ENCODE data around the gene PALM2AKAP2.

PALM2AKAP2 gene

GRCh38 chr9:109745335-109746283, 34.4 kb upstream of the PALM2AKAP2 start:
- ATAC-seq: no peak
- TF ChIP-seq ISL1 (CRISPR knock-in tag; IDR thresholded peaks at IDR 0.05) (no peak), BACH2 (CRISPR knock-in tag; IDR thresholded peaks at IDR 0.05; ENCODE audit: borderline replicate concordance) (no peak), OSR1 (CRISPR knock-in tag; IDR thresholded peaks at IDR 0.05) (no peak), ARNTL (CRISPR knock-in tag; IDR thresholded peaks at IDR 0.05; ENCODE audit: borderline replicate concordance, low read depth) (no peak), TSHZ2 (CRISPR knock-in tag; IDR thresholded peaks at IDR 0.05) (no peak), TCF4 (CRISPR knock-in tag; IDR thresholded peaks at IDR 0.05; ENCODE audit: borderline replicate concordance) (no peak), SNAI2 (CRISPR knock-in tag; IDR thresholded peaks at IDR 0.05) (no peak), POU6F1 (CRISPR knock-in tag; IDR thresholded peaks at IDR 0.05; ENCODE audit: borderline replicate concordance, low read depth) (no peak), PATZ1 (CRISPR knock-in tag; IDR thresholded peaks at IDR 0.05; ENCODE audit: borderline replicate concordance) (no peak), TOX (CRISPR knock-in tag; IDR thresholded peaks at IDR 0.05; ENCODE audit: borderline replicate concordance) (no peak), PPARA (CRISPR knock-in tag; IDR thresholded peaks at IDR 0.05; ENCODE audit: borderline replicate concordance) (no peak), ZNF70 (CRISPR knock-in tag; IDR thresholded peaks at IDR 0.05) (no peak), GLIS3 (CRISPR knock-in tag; IDR thresholded peaks at IDR 0.05) (no peak), CREB5 (CRISPR knock-in tag; IDR thresholded peaks at IDR 0.05; ENCODE audit: low read depth) (no peak), ESRRG (CRISPR knock-in tag; IDR thresholded peaks at IDR 0.05) (no peak), ZFP30 (CRISPR knock-in tag; IDR thresholded peaks at IDR 0.05) (no peak), RARB (CRISPR knock-in tag; IDR thresholded peaks at IDR 0.05) (no peak), CSRNP3 (CRISPR knock-in tag; IDR thresholded peaks at IDR 0.05) (no peak)

GRCh38 chr9:109751253-109751652, 28.7 kb upstream of the PALM2AKAP2 start:
- no peak for ATAC-seq
- TF ChIP-seq BACH2 (CRISPR knock-in tag; IDR thresholded peaks at IDR 0.05; ENCODE audit: borderline replicate concordance): no peak

GRCh38 chr9:109753308-109753707, 26.7 kb upstream of the PALM2AKAP2 start:
- ATAC-seq: no peak
- TF ChIP-seq CREB5 (CRISPR knock-in tag; IDR thresholded peaks at IDR 0.05; ENCODE audit: low read depth): no peak

Measured in SK-N-SH treated with all-trans-retinoic acid at 6 μM for 48 hours (cell line).